Midbrain (tissue), 1 donor: Measurements from ENCODE around the gene DDX11.
"Not testable (repeated sequence)": the region's sequence is repeated elsewhere in the genome, so short reads cannot be mapped to it uniquely, and the experiment has no call there.

Source experiments
- DNase-seq: peaks from one replicate; lab custom pipeline; 2025; lab: John Stamatoyannopoulos, UW

DDX11 gene

DNA sequence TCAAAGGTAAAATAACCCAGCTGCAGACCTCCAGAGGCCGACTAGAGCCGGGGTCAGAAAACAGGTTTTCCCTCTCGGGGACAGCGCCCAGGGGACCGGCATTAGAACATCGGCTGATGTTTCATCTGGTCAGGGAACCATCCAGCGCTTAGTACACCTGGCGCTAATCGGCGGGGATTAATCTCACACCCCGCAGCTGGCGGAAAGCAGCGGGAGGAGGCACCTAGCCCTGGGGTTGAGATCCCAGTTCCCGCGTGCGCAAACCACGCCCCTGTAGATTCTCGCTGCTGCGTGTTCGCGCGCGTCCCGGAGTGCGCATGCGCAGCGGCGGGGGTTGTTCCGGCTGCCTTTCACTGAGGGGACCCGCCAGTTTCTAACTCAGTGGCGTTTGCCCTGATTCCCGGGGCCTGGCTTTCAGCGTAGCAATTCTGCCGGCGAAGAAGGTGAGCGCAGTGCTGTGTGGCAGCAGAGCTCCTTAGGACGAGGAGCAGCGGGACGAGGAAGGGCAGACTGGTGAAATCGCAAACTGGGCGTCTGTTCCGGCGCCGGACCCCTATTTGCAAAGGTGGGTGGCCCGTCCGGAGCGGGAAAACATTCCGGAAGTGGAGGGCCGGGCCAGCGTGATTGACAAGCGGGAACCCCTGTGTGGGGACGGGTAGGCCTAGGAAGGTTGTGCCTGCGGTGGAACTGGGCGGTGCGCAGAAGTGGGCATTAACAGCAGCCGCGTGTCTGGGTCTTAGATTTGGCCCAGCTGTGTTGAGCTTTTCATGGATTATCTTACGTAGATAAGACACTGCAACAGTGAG lies at the start of gene DDX11:
Gene DDX11 (plus strand): TSS at position 334 of the 806 bp plus-strand sequence. CDS start 4,534 bp downstream, outside the sequence.
- peak; percentile 83 for DNase-seq

GRCh38 chr12:31026202-31026601 lies 47.5 kb upstream of the DDX11 start:
- no peak for DNase-seq

DNA sequence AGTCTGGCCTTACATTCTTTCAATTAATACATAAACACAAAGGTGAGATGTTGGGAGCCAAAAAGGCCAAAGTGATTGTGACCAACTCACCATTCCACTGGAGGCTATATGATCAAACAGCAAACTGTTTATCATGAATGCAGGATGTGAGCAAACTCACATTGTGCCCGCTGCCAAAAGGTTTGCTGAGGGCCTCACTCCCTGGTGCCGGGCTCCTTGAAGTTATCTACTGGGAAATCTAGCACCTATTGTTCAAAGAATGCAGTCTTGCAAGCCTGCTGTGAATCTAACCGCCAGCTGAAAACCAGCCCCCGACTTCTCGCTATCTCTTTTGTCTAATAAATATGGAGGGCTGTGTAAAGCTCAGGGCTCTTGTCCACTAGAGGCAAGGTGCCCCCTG lies 46.7 kb upstream of the DDX11 start:
- not testable (repeated sequence) for DNase-seq

DNA sequence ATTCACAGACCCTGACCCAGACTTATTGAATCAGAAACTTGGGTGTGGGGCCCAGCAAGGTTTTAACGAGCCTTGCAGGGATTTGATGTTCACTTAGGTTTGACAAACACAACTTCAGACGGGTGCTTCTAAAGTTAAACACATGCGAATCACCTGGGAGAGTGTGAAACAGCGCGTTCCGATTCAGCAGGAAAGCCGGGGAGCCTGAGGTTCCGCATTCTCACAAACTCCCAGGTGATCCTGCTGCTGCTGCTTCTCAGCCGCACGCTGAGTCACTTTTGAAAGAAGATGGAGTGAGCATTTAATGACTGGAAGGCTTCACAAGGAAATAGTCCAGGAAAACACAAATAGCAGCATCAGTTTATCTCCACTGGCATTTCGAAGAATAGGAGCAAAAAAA lies 44.2 kb upstream of the DDX11 start:
- no peak for DNase-seq

- DNase-seq: peak; percentile 55
Measured at GRCh38 chr12:31029916-31030562, 43.6 kb upstream of the DDX11 start.

DNA sequence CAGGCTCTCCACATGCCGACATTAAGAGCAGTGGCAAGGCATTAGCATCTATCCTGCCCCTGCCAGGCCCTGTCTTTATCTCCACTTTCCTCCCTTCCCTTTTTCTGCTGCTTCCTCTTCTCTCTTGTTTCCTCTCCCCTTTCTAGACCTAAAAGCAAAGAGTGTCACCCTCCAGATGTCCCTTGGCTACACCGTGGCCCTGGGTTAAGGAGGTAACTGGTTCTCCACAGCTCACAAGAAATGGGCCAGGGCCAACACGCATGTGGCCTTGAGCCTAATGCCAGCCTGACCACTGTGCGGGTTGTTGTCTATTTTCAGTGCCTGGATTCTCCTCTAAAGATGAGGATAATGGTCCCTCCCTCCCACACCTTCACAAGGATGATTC lies 41.7 kb upstream of the DDX11 start:
- no peak for DNase-seq

DNA sequence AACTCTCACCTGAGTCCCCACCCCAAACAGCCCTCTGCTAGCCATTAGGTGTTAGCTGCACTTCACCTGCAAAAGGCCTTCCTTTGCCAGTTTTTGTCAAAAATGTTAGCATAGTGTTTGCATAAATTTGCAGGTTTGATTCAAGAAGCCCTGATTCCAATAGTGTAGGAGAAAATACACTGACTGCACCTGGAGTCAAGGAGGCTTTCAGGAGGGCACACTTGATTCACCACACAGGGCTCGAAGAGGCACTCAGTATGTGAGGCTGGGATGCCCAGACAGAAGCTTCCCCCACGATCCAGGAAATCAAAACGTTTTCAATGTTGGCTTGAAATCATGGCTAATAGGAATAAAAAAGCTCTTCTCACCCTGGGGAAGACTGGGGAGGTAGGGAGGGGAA lies 40.5 kb upstream of the DDX11 start:
- no peak for DNase-seq

GRCh38 chr12:31033681-31034080 lies 40.0 kb upstream of the DDX11 start:
- no peak for DNase-seq

DNA sequence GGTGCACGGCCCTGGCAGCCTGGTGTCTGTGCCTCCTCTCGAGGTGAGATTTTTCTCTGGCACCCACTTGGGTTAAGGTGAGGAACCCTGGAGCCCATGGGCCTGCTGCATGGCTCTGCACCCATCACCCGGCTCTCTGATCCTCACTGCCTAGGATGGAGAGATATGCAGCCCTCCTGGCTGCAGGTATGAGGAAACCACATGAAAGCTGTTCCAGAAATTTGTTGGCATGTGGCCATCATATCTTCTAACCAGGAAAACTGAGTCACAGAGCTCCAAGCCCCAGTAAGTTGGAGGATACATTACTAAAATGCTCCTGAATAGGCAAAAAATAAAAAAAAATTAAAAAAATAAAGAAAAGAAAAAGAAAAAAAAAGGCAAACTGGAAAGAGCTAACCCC lies 39.3 kb upstream of the DDX11 start:
- no peak for DNase-seq

GRCh38 chr12:31035226-31035625 lies 38.4 kb upstream of the DDX11 start:
- DNase-seq: no peak

- DNase-seq: no peak
Measured at GRCh38 chr12:31035967-31036665, 37.5 kb upstream of the DDX11 start.

GRCh38 chr12:31037028-31037427 lies 36.6 kb upstream of the DDX11 start:
- DNase-seq: no peak

- DNase-seq: no peak
Measured at GRCh38 chr12:31037931-31038330, 35.7 kb upstream of the DDX11 start.

- DNase-seq: no peak
Measured at GRCh38 chr12:31041033-31041564, 32.6 kb upstream of the DDX11 start.

DNA sequence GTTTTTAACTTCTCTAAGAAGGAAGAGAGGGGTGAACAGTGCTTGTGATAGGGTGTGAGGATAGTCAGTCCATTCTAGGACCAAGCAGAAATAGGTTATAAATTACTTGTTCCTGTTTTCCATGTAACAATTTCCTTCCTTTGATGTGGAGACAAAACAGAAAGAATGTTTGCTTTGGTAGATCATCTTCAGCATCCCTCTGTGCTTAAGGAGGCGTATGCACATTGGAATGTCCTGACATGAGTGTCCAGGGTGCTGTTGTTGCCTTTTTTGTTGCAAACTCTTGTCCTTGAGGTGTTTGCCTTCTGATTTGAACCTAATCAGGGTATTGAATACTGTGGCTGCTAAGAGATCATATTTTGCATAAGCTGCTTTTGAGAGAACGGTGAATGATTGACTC lies 23.5 kb upstream of the DDX11 start:
- DNase-seq: not testable (repeated sequence)

- DNase-seq: not testable (repeated sequence)
Measured at GRCh38 chr12:31050548-31050947, 23.1 kb upstream of the DDX11 start.

DNA sequence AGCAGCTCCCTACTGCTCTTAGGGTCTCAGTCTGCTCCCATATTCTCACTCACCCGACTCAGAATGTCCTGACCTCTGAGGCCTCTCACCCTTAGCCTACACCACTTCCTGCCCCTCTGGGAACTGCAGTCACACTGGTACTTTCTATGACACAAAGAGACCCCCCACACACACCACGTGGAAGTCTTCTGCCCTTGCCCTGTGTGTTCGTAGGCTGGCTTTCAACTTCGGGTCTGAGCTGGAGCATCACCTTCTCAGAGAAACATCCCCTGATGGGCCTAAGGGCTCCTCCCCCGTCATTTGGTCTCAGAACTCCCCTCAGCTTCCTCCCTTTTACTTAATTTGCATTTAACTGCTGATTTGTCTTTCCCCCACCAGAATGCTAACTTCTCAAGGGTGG lies 22.0 kb upstream of the DDX11 start:
- not testable (repeated sequence) for DNase-seq

- DNase-seq: not testable (repeated sequence)
Measured at GRCh38 chr12:31052121-31052520, 21.5 kb upstream of the DDX11 start.

DNA sequence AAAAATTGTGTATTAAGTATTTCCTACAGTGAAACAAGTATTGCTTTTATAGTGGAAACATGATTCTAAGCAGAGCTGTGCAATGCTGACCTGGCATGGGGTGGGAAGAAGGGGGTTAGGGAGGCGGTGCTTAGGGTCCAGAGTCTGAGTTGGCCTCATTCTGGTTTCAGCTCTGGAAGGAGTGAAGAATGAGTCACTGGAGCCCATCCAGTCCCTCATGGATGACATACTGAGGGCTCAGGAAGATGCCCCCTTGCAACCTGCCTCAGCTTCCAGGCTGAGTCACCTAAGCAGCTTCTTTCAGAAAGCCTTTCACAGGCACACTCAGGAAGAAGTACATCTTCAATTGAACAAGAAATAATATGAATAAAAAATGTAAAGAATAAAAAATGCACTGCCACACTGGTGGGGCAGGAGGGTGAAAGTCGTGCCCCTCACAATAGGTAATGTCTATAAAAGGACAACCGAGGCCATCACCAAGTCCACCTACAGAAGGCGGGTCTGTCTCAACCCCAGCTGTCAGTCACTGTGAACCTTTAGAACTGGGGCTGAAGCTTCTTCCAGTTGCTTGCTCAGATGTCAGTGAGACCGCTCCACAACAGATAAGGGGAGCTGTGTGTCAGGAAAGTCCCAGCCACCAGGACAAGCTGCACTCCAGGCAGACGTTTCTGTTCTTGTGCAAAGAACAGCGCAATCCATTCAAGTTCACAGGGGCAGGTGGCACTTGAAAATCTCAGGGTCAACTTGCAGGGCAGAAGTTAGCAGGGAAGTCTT lies 20.8 kb upstream of the DDX11 start:
- DNase-seq: not testable (repeated sequence)

DNA sequence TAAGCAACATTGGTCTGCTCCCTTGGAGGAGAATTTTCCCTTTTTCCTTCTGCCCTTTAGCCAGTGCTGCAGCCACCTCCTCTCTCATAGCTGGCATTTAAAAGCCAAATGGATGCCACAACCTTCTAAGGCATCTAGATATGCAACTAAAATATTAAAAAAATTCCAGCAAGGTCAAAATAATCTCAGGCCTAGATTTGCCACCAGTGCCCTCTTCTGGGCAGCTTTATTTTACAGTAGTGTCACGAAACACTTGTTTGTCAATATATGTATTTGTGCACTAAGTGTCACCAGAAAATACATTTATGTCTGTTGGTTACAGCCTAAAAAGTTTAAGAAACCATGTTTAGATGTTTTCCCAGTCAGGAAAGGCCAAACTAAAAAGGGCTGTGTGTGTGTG lies 19.7 kb upstream of the DDX11 start:
- DNase-seq: not testable (repeated sequence)

- DNase-seq: no peak
Measured at GRCh38 chr12:31057671-31058070, 16.0 kb upstream of the DDX11 start.

GRCh38 chr12:31066196-31066595 lies 7.5 kb upstream of the DDX11 start:
- DNase-seq: not testable (repeated sequence)
